Metanephros (tissue), 2 donors: ENCODE data around the gene OPRL1. TPM values are rescaled to one million over a fixed set of nuclear protein-coding genes. Genes with fewer than 3 reads are reported as not detected.

Experiments used
- small RNA-seq: library from RNA; depleted of rRNA; stranded (forward); fragments of <200 nt; gene quantifications from one replicate; pipeline ENCODE3, GENCODE V24; 2014; ENCODE audit warnings: low replicate concordance
- total RNA-seq: library from RNA; depleted of rRNA; stranded (reverse); fragments of >200 nt; gene quantifications from one replicate; pipeline ENCODE4 v1.2.3, GENCODE V29; 2014

The OPRL1 gene
- 2.3 TPM for total RNA-seq

GRCh38 chr20:64080013-64080812 is at the start of gene OPRL1:
Gene OPRL1 (plus strand): TSS chr20:64080082. CDS start chr20:64092721, 12,639 bp downstream.

GRCh38 chr20:64035933-64036345 is 43.9 kb upstream of the OPRL1 start, which contains the start of gene C20orf204:
Gene C20orf204 (plus strand): TSS chr20:64036182. CDS start chr20:64036324, 142 bp downstream.

GRCh38 chr20:64049060-64049877 is 30.6 kb upstream of the OPRL1 start, which contains the start of gene SOX18:
Gene SOX18 (minus strand): TSS chr20:64049639. CDS start chr20:64049516, 123 bp downstream.

GRCh38 chr20:64062596-64063388 is 17.1 kb upstream of the OPRL1 start, which contains the start of gene TCEA2:
Gene TCEA2 (plus strand): TSS chr20:64063198. CDS start chr20:64063313, 115 bp downstream.

GRCh38 chr20:64079273-64080012 is 439 bp upstream of the OPRL1 start, which contains the start of gene RGS19:
Gene RGS19 (minus strand): TSS chr20:64079518. CDS start chr20:64076886, 2,632 bp downstream.

GRCh38 chr20:64083804-64084684 is 4.2 kb downstream of the OPRL1 start, which contains the start of gene LKAAEAR1:
Gene LKAAEAR1 (minus strand): TSS chr20:64084398. CDS start chr20:64084219, 179 bp downstream.

GRCh38 chr20:64106981-64107735 is 27.3 kb downstream of the OPRL1 start, which contains the start of gene NPBWR2:
Gene NPBWR2 (minus strand): TSS chr20:64107565. CDS start chr20:64106831, 734 bp downstream.

Small RNA genes within 50 kb of the gene (small RNA-seq; reads per million reads assigned to genes)
- gene AL355803.1, result not detected
- gene MIR6813, result not detected

Other genes starting within 250 kb of the OPRL1 start
- 26.4 TPM for gene ZBTB46, start 248.8 kb upstream of the OPRL1 start, total RNA-seq
- gene ABHD16B, start 218.6 kb upstream of the OPRL1 start, total RNA-seq, result not detected
- 64.9 TPM for gene TPD52L2, start 214.8 kb upstream of the OPRL1 start, total RNA-seq
- gene DNAJC5, start 185.0 kb upstream of the OPRL1 start, total RNA-seq, result 31.4 TPM
- gene UCKL1, start 123.7 kb upstream of the OPRL1 start, total RNA-seq, result 73.6 TPM
- gene ZNF512B, start 110.2 kb upstream of the OPRL1 start, total RNA-seq, result 18.3 TPM
- gene SAMD10, start 100.4 kb upstream of the OPRL1 start, total RNA-seq, result 6.5 TPM
- gene PRPF6, start 99.0 kb upstream of the OPRL1 start, total RNA-seq, result 64.6 TPM
- 3.6 TPM for gene C20orf204, start 43.9 kb upstream of the OPRL1 start, total RNA-seq
- gene SOX18, start 30.4 kb upstream of the OPRL1 start, total RNA-seq, result 20.5 TPM
- 35.6 TPM for gene TCEA2, start 16.9 kb upstream of the OPRL1 start, total RNA-seq
- 10.7 TPM for gene RGS19, start 564 bp upstream of the OPRL1 start, total RNA-seq
- 1.1 TPM for gene LKAAEAR1, start 4.3 kb downstream of the OPRL1 start, total RNA-seq
- gene NPBWR2, start 27.5 kb downstream of the OPRL1 start, total RNA-seq, result not detected
- gene MYT1, start 84.4 kb downstream of the OPRL1 start, total RNA-seq, result 0.29 TPM
- gene PCMTD2, start 175.7 kb downstream of the OPRL1 start, total RNA-seq, result 96.7 TPM